Measurements from ENCODE around the gene SLCO3A1.

Gene SLCO3A1

DNA sequence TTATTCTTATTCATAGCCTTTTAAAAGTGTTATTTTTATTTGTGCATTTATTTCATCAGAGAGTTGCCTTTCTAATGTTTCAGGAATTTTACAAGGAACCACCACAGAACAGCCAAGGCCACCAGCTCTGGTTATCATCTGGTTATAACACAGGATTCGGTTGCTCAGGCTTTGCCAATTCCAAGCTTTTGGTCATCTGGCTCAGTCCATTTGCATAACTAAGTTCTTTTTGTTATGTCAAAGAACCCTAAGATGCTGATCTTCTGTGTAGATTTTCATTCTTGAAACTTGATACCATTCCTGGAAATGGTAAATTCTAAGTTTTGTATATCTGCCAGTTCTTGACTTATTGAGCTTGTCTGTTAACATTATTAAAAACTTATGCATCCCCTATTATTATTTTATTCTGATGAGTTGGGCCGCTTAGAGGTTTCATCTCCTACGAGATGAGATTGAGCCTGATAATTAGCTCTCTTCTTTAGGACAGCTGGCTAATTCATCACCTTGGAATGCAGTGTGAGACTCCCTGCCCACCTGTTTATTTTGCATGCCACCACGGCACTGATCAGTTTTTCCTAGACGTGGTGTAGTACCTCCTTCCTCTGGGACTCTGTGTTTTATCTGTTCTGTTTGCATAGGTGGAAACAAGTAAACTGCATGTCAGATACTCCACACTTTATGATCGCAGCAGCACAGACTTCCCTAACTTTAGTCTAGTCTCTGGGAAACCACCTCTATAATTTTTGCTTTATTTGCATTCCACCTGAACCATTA, 264.8 kb downstream of the SLCO3A1 start:
- H3K4me3 ChIP-seq (ENCODE audit: control insufficient read depth, low read depth, low read length) = no peak overlapping the region
- no peak for TF ChIP-seq CTCF (conservative IDR thresholded peaks at IDR 0.05; ENCODE audit: control insufficient read depth, insufficient read depth, low read depth, low read length)
- peak; percentile 60 for DNase-seq (ENCODE audit: low read depth)

DNA sequence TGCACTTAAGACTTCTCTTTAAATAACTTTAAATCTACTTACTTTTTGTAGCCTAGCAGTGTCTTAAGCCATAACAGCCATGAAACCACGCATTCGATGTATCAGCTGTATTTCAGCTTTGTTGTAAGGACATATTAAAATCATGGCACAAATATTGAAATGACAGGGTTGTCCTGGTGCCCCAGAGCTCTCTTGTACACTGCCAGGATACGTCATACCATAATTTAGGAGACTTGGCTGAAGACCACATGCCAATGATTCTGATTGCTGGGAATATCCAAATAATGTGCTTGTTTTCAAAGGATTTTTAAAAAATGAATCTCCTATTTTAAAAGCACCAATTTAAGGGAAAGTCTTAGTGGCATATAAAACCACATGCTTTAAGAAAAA, 265.4 kb downstream of the SLCO3A1 start:
- H3K4me3 ChIP-seq (ENCODE audit: control insufficient read depth, low read depth, low read length) = no peak overlapping the region
- no peak for DNase-seq (ENCODE audit: low read depth)
- no peak for TF ChIP-seq CTCF (conservative IDR thresholded peaks at IDR 0.05; ENCODE audit: control insufficient read depth, insufficient read depth, low read depth, low read length)

- TF ChIP-seq CTCF (conservative IDR thresholded peaks at IDR 0.05; ENCODE audit: control insufficient read depth, insufficient read depth, low read depth, low read length) = no peak
- H3K4me3 ChIP-seq (ENCODE audit: control insufficient read depth, low read depth, low read length) = no peak overlapping the region
- peak; percentile 40 for DNase-seq (ENCODE audit: low read depth)
These were observed 266.7 kb downstream of the SLCO3A1 start for GRCh38 chr15:92120094-92120795.

DNA sequence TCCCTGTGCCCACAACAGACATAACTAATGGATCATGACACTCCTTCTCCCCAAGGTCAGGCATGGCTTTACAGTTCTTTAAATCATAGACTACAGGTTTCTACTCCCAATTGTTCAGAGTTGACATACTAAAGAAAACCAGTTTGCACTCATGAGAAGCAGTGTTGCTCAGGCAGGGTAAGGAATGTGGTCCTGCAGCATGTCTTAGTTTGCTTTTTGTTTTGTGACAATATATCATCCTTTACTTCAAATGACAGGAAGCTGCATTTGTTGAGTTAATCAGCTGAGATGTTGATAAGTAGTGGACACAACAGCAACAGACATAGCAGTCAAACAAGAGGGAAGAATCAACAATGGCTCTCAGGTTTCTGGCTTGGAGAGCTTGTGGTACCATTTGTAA, 267.5 kb downstream of the SLCO3A1 start:
- no peak overlapping the region for H3K4me3 ChIP-seq (ENCODE audit: control insufficient read depth, low read depth, low read length)
- DNase-seq (ENCODE audit: low read depth) = no peak
- no peak for TF ChIP-seq CTCF (conservative IDR thresholded peaks at IDR 0.05; ENCODE audit: control insufficient read depth, insufficient read depth, low read depth, low read length)

DNA sequence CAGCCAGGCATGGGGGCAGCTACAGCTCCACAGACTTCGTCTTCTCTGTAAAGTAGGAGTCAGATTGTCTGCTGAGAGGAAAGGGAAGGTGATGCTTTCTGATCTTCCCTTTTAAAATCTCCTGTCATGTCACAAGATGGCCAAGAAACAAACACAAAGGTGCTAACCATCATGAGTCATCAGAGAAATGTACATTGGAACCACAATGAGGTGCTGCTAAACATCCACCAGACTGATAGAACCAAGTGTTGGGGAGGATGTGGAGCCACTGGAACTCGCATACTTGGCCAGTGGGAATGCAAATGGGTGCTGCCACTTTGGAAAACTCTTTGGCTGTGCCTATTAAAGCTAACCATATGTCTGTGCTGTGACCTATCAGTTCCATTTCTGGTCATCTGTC, 268.8 kb downstream of the SLCO3A1 start:
- H3K4me3 ChIP-seq (ENCODE audit: control insufficient read depth, low read depth, low read length) = no peak overlapping the region
- DNase-seq (ENCODE audit: low read depth) = no peak
- no peak for TF ChIP-seq CTCF (conservative IDR thresholded peaks at IDR 0.05; ENCODE audit: control insufficient read depth, insufficient read depth, low read depth, low read length)

DNA sequence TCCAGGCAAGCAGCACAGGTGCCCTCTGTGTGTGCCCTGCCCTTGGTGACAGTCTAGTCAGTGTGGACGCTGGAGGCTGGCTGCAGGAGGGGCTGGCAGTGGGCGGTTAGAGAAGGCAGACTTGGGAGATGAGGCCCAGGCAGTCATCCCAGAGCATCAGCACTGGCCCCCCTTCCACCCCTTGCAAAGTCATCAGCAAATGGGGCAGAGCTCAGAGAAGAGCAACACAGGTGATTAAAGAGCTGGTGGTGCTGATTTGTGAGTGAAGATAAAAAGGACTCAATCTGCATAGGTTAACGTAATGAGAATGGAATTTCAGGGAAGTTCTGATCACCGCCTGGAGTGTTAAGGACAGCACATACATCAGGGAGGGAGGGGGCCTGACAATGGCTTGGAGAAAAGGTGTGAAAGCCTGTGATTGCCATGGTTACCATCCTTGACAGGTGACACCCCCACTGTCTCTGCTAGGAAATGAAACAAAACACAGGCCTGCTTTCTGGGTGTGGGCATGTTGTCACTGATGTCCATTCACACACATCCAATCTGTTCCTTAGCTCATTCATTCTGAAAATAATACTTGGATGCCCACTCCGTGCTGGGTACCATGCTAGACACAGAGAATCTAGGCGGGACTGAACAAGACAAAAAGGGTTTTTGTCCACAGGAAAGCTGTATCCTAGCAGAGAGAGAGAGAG, 270.6 kb downstream of the SLCO3A1 start:
- DNase-seq (ENCODE audit: low read depth) = no peak
- TF ChIP-seq CTCF (conservative IDR thresholded peaks at IDR 0.05; ENCODE audit: control insufficient read depth, insufficient read depth, low read depth, low read length) = no peak
- H3K4me3 ChIP-seq (ENCODE audit: control insufficient read depth, low read depth, low read length) = no peak overlapping the region

All from fibroblast of mammary gland (primary cell).